ENCODE results near the gene ZNF3. TPM values are rescaled to one million over a fixed set of nuclear protein-coding genes. Genes with fewer than 3 reads are reported as not detected.

ZNF3 gene
- total RNA-seq, 2 donors from 2014 or later: 23.1 to 24.2 TPM

GRCh38 chr7:100119970-100120732 is 38.6 kb upstream of the ZNF3 start:
- H3K27ac Mint-ChIP-seq: peak overlapping the region; percentile 99
- H3K36me3 Mint-ChIP-seq (ENCODE audit: insufficient read depth in 2 of 2): no peaks in the 10 kb centered on the region
- H3K27me3 Mint-ChIP-seq (ENCODE audit: low read depth): no peaks in the 10 kb centered on the region
- no peaks in the 10 kb centered on the region for H3K9me3 Mint-ChIP-seq
- ATAC-seq (replicated peaks in 1 of 2) (peak; percentile 73 to 74), DNase-seq (peak; percentile 71 to 73)
- peak overlapping the region; percentile 88 to 96 for H3K4me3 Mint-ChIP-seq
- H3K4me1 Mint-ChIP-seq (ENCODE audit: low read depth): peaks cover 31% of the 10 kb centered on the region

- H3K4me3 Mint-ChIP-seq: peak within 1 kb of the TSS; percentile 88 to 96
- peak within 1 kb of the TSS; percentile 99 for H3K27ac Mint-ChIP-seq
- no peaks in the 10 kb centered on the region for H3K36me3 Mint-ChIP-seq (ENCODE audit: insufficient read depth in 2 of 2)
- ATAC-seq (replicated peaks in 1 of 2) (peak; percentile 81), DNase-seq (peak; percentile 93)
- no peaks in the 10 kb centered on the region for H3K9me3 Mint-ChIP-seq
- H3K4me1 Mint-ChIP-seq (ENCODE audit: low read depth): peaks cover 25% of the 10 kb centered on the region
- H3K27me3 Mint-ChIP-seq (ENCODE audit: low read depth): no peaks in the 10 kb centered on the region
Observed at GRCh38 chr7:100119072-100119969, 37.8 kb upstream of the ZNF3 start, which contains the start of the genes CNPY4 and TAF6. Gene CNPY4, plus strand, starts transcription at chr7:100119634. Its CDS starts 111 bp downstream, at chr7:100119745. Gene TAF6, minus strand, starts transcription at chr7:100119358. Its CDS starts 5,149 bp downstream, at chr7:100114209.

DNA sequence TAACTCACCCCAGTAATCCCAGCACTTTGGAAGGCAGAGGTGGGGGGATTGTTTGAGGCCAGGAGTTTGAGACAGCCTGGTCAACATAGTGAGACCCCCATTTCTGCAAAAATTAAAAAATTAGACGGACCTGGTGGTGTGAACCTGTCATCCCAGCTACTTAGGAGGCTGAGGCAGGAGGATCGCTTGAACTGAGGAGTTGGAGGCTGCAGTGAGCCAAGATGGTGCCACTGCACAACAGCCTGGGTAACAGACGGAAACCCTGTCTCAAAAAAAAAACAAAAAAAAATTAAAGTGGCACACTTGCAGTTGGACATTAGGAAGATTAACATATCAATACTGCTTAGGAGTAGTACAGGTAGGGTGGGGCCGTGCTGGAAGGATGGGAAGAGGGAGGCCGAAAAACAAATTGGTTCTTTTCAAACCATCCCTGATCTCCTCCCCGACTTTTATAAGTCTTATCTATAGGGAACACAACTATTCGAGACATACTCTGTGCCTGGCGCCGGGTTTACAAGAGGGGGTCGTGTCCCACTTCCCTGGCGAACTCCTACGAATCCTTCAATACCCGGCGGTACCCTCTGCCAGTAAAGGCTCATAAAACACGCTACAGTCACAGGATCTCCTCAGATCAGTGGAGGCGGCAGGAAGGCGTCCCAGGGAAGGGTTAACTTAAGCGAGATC is 37.0 kb upstream of the ZNF3 start:
- DNase-seq (no peak), ATAC-seq (replicated peaks in 1 of 2) (no peak)
- Mint-ChIP-seq H3K4me1 (ENCODE audit: low read depth) (peaks cover 24% of the 10 kb centered on the region), H3K27ac (peak overlapping the region; percentile 99), H3K36me3 (ENCODE audit: insufficient read depth in 2 of 2) (peaks cover 0 to 2% of the 10 kb centered on the region in 2 donors), H3K27me3 (ENCODE audit: low read depth) (no peaks in the 10 kb centered on the region), H3K9me3 (no peaks in the 10 kb centered on the region), H3K4me3 (peak overlapping the region; percentile 88 to 96)

- no peak overlapping the region for H3K4me3 Mint-ChIP-seq
- ATAC-seq (replicated peaks in 1 of 2) (no peak), DNase-seq (no peak)
- H3K27ac Mint-ChIP-seq: no peak overlapping the region
- peaks cover 17% of the 10 kb centered on the region for H3K4me1 Mint-ChIP-seq (ENCODE audit: low read depth)
- peaks cover 2 to 5% of the 10 kb centered on the region in 2 donors for H3K36me3 Mint-ChIP-seq (ENCODE audit: insufficient read depth in 2 of 2)
- no peaks in the 10 kb centered on the region for H3K27me3 Mint-ChIP-seq (ENCODE audit: low read depth)
- no peaks in the 10 kb centered on the region for H3K9me3 Mint-ChIP-seq
Observed at GRCh38 chr7:100115026-100115425, 33.5 kb upstream of the ZNF3 start.

DNA sequence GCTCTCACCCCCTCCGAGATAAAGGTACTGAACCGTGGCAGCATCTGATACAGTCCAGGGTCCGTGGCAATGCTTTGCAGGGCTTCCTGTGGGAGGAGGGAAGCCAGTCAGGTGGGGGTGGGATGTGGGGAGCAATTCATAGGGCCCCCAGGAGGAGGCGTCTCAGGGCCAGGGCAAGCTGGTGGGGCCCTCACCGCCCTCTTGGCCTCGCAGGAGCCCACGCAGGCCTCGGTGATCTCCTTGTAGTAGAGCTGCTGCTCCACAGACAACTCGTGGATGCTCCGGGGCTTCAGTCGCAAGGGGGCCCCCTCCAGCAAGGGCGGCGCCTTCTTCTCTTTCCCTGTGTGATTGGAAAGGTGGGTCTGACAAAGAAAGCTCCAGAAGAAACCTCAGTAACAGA is 30.4 kb upstream of the ZNF3 start:
- H3K4me1 Mint-ChIP-seq (ENCODE audit: low read depth): no peaks in the 10 kb centered on the region
- H3K36me3 Mint-ChIP-seq (ENCODE audit: insufficient read depth in 2 of 2): peaks cover 4 to 8% of the 10 kb centered on the region in 2 donors
- H3K4me3 Mint-ChIP-seq: no peak overlapping the region
- no peak overlapping the region for H3K27ac Mint-ChIP-seq
- H3K9me3 Mint-ChIP-seq: no peaks in the 10 kb centered on the region
- DNase-seq: no peak
- no peak for ATAC-seq (replicated peaks in 1 of 2)
- H3K27me3 Mint-ChIP-seq (ENCODE audit: low read depth): no peaks in the 10 kb centered on the region

DNA sequence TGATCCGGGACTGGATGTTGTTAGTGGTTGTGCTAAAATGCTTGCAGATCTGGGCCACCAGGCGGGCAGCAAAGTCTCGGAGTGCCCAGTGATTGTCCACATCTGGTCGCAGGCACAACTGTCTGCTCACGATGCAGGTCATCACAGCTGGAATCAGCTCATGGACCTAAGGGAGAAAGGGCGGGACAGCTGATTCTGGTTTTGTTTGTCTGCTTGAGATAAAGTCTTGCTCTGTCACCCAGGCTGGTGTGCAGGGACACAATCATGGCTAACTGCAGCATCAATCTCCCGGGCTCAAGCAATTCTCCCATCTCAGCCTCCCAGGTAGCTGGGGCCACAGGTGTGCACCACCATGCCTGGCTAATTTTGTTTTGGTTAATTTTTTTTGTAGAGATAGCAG is 29.6 kb upstream of the ZNF3 start:
- Mint-ChIP-seq H3K9me3 (no peaks in the 10 kb centered on the region), H3K27me3 (ENCODE audit: low read depth) (no peaks in the 10 kb centered on the region), H3K4me1 (ENCODE audit: low read depth) (no peaks in the 10 kb centered on the region), H3K36me3 (ENCODE audit: insufficient read depth in 2 of 2) (peaks cover 5 to 8% of the 10 kb centered on the region in 2 donors), H3K27ac (no peak overlapping the region), H3K4me3 (no peak overlapping the region)
- DNase-seq (no peak), ATAC-seq (replicated peaks in 1 of 2) (no peak)

- peaks cover 6 to 11% of the 10 kb centered on the region in 2 donors for H3K36me3 Mint-ChIP-seq (ENCODE audit: insufficient read depth in 2 of 2)
- no peak overlapping the region for H3K27ac Mint-ChIP-seq
- no peak for DNase-seq
- no peaks in the 10 kb centered on the region for H3K9me3 Mint-ChIP-seq
- ATAC-seq (replicated peaks in 1 of 2): no peak
- no peak overlapping the region for H3K4me3 Mint-ChIP-seq
- no peaks in the 10 kb centered on the region for H3K27me3 Mint-ChIP-seq (ENCODE audit: low read depth)
- H3K4me1 Mint-ChIP-seq (ENCODE audit: low read depth): no peaks in the 10 kb centered on the region
Observed at GRCh38 chr7:100109521-100110163, 28.1 kb upstream of the ZNF3 start.

DNA sequence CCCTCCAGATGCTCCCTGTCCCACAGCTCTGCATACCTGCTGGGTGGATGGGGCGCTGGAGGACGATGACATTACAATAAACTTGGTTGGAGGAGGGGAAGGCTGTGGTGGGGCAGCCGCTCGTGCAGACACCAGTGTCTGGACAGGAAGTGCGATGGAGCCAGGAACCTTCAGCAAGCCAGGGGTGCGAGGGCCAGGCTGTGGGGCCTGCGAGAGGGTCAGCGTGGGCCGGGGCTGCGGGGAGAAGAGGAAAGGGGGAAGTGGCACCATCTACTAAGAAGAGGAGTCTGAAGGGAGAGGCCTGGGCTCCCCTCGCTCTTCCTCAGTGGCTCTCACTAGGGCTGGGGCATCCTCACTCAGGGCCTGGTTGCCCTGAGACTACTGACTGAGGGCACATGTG is 26.4 kb upstream of the ZNF3 start:
- H3K27me3 Mint-ChIP-seq (ENCODE audit: low read depth): no peaks in the 10 kb centered on the region
- no peak overlapping the region for H3K4me3 Mint-ChIP-seq
- peaks cover 8 to 11% of the 10 kb centered on the region in 2 donors for H3K36me3 Mint-ChIP-seq (ENCODE audit: insufficient read depth in 2 of 2)
- ATAC-seq (replicated peaks in 1 of 2) (no peak), DNase-seq (no peak)
- H3K9me3 Mint-ChIP-seq: no peaks in the 10 kb centered on the region
- H3K4me1 Mint-ChIP-seq (ENCODE audit: low read depth): peaks cover 4% of the 10 kb centered on the region
- H3K27ac Mint-ChIP-seq: no peak overlapping the region

GRCh38 chr7:100107125-100107737 is 25.7 kb upstream of the ZNF3 start:
- ATAC-seq (replicated peaks in 1 of 2): no peak
- Mint-ChIP-seq H3K4me3 (no peak overlapping the region), H3K27me3 (ENCODE audit: low read depth) (no peaks in the 10 kb centered on the region), H3K9me3 (no peaks in the 10 kb centered on the region), H3K4me1 (ENCODE audit: low read depth) (peaks cover 11% of the 10 kb centered on the region), H3K27ac (no peak overlapping the region), H3K36me3 (ENCODE audit: insufficient read depth in 2 of 2) (peaks cover 6 to 8% of the 10 kb centered on the region in 2 donors)
- DNase-seq: no peak

GRCh38 chr7:100106633-100107032 is 25.1 kb upstream of the ZNF3 start:
- peaks cover 6 to 8% of the 10 kb centered on the region in 2 donors for H3K36me3 Mint-ChIP-seq (ENCODE audit: insufficient read depth in 2 of 2)
- peaks cover 12% of the 10 kb centered on the region for H3K4me1 Mint-ChIP-seq (ENCODE audit: low read depth)
- H3K9me3 Mint-ChIP-seq: no peaks in the 10 kb centered on the region
- ATAC-seq (replicated peaks in 1 of 2): no peak
- no peaks in the 10 kb centered on the region for H3K27me3 Mint-ChIP-seq (ENCODE audit: low read depth)
- no peak overlapping the region for H3K27ac Mint-ChIP-seq
- H3K4me3 Mint-ChIP-seq: no peak overlapping the region
- DNase-seq: no peak

- no peak for ATAC-seq (replicated peaks in 1 of 2)
- Mint-ChIP-seq H3K9me3 (no peaks in the 10 kb centered on the region), H3K4me1 (ENCODE audit: low read depth) (peaks cover 12% of the 10 kb centered on the region), H3K27me3 (ENCODE audit: low read depth) (no peaks in the 10 kb centered on the region), H3K27ac (no peak overlapping the region), H3K4me3 (no peak overlapping the region), H3K36me3 (ENCODE audit: insufficient read depth in 2 of 2) (peaks cover 7 to 10% of the 10 kb centered on the region in 2 donors)
- DNase-seq: no peak
Observed at GRCh38 chr7:100105534-100105933, 24.0 kb upstream of the ZNF3 start.
